Adrenal gland (tissue), 5 donors: ENCODE measurements around the gene GRAMD1A.

ENCODE experiments used
- POLR2A ChIP-seq, 2 donors: fragments of 450-650 bp; IDR thresholded peaks; one replicate each; pipeline ENCODE4 v1.6.1; 2017; ENCODE audit warnings: antibody characterized with exemption in 2 of 2, mild to moderate bottlenecking in 2 of 2, moderate library complexity in 1 of 2
- TF ChIP-seq, protein P1 (sequence below), 6 experiments: fragments of 450-650 bp in 4 of 6; fragments of 200-600 bp in 2 of 6; sonication (generic) in 1 of 6; IDR thresholded peaks; 1 replicate in 5 of 6; 2 replicates in 1 of 6; pipeline versions ENCODE4 v1.5.1 to v1.8.0; 2016 to 2021; ENCODE audit warnings: antibody characterized with exemption in 6 of 6, mild to moderate bottlenecking in 2 of 6, moderate library complexity in 1 of 6
- donor health status: DM: no; HTN: no; CAD: no.

DNA sequence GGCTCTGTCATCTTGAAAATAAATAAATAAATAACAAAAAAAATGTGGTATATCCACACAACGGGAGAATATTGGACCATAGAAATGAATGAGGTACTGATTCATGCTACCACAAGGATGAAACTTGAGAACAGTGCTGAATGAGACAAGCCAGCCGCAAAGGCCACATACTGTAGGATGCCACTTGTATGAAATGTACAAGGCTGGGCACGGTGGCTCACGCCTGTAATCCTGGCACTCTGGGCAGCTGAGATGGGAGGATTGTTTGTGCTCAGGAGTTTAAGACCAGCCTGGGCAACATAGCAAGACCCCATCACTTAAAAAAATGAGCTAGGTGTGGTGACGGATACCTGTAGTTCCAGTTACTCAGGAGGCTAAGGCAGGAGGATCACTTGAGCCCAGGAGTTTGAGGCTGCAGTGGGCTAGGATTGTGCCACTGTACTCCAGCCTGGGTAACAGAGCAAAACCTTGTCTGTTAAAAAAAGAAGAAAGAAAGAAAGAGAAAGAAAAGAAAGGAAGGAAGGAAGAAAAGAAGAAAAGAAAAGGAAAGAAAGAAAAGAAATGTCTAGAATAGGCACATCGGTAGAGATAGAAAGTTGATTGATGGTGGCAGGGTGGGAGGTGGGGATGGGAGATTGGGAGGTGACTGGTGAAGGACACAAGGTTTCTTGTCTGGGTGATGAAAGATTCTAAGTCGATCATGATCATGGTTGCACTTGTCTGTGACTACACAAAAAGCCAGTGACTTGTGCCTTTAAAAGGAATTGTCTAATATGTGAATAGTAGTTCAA, 61.7 kb downstream of the GRAMD1A start:
- TF ChIP-seq, protein P1, sequence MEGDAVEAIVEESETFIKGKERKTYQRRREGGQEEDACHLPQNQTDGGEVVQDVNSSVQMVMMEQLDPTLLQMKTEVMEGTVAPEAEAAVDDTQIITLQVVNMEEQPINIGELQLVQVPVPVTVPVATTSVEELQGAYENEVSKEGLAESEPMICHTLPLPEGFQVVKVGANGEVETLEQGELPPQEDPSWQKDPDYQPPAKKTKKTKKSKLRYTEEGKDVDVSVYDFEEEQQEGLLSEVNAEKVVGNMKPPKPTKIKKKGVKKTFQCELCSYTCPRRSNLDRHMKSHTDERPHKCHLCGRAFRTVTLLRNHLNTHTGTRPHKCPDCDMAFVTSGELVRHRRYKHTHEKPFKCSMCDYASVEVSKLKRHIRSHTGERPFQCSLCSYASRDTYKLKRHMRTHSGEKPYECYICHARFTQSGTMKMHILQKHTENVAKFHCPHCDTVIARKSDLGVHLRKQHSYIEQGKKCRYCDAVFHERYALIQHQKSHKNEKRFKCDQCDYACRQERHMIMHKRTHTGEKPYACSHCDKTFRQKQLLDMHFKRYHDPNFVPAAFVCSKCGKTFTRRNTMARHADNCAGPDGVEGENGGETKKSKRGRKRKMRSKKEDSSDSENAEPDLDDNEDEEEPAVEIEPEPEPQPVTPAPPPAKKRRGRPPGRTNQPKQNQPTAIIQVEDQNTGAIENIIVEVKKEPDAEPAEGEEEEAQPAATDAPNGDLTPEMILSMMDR (IDR thresholded peaks at IDR 0.05): no peak
- no peak for TF ChIP-seq POLR2A (IDR thresholded peaks at IDR 0.05)
